Activated CD4-positive, alpha-beta T cell treated with anti-CD3 and anti-CD28 coated beads, Interleukin-2, amount 50 U/mL, for 24 hours (primary cell): Measurements from ENCODE around the gene TAL1.

ENCODE experiments used
- DNase-seq, 2 donors: peaks; one replicate each; pipeline ENCODE4 v3.0.0-alpha.2; 2020; ENCODE audit warnings: low read depth in 1 of 2, low spot score in 1 of 2

TAL1 gene

GRCh38 chr1:47229886-47230691 lies 1.9 kb downstream of the TAL1 start:
- DNase-seq = no peak

- no peak for DNase-seq
Observed at GRCh38 chr1:47229031-47229885, 2.8 kb downstream of the TAL1 start.

- no peak for DNase-seq
Observed at GRCh38 chr1:47228644-47229030, 3.4 kb downstream of the TAL1 start.

- DNase-seq = no peak
Observed at GRCh38 chr1:47227341-47228232, 4.4 kb downstream of the TAL1 start.

GRCh38 chr1:47226839-47227215 lies 5.2 kb downstream of the TAL1 start:
- DNase-seq = no peak

GRCh38 chr1:47226121-47226838 lies 5.7 kb downstream of the TAL1 start:
- DNase-seq = no peak

GRCh38 chr1:47225430-47226100 lies 6.5 kb downstream of the TAL1 start:
- no peak for DNase-seq

GRCh38 chr1:47224676-47225399 lies 7.2 kb downstream of the TAL1 start:
- DNase-seq = no peak

- DNase-seq = no peak
Observed at GRCh38 chr1:47223921-47224675, 7.9 kb downstream of the TAL1 start.

- DNase-seq = no peak
Observed at GRCh38 chr1:47223174-47223920, 8.7 kb downstream of the TAL1 start.

- DNase-seq = no peak
Observed at GRCh38 chr1:47222476-47222875, 9.5 kb downstream of the TAL1 start.

GRCh38 chr1:47219590-47220220 lies 12.3 kb downstream of the TAL1 start:
- DNase-seq = no peak

- DNase-seq = no peak
Observed at GRCh38 chr1:47219001-47219400, 13.0 kb downstream of the TAL1 start.

- no peak for DNase-seq
Observed at GRCh38 chr1:47216278-47217059, 15.6 kb downstream of the TAL1 start.

GRCh38 chr1:47215713-47216112 lies 16.3 kb downstream of the TAL1 start:
- no peak for DNase-seq

GRCh38 chr1:47214549-47214948 lies 17.5 kb downstream of the TAL1 start:
- no peak for DNase-seq
